HuH-7 (cell line): ENCODE results near the gene PPFIA4.

Source experiments
- DNase-seq: peaks from one replicate; pipeline ENCODE4 v3.0.0; 2011; ENCODE audit warnings: low spot score

PPFIA4 gene

DNA sequence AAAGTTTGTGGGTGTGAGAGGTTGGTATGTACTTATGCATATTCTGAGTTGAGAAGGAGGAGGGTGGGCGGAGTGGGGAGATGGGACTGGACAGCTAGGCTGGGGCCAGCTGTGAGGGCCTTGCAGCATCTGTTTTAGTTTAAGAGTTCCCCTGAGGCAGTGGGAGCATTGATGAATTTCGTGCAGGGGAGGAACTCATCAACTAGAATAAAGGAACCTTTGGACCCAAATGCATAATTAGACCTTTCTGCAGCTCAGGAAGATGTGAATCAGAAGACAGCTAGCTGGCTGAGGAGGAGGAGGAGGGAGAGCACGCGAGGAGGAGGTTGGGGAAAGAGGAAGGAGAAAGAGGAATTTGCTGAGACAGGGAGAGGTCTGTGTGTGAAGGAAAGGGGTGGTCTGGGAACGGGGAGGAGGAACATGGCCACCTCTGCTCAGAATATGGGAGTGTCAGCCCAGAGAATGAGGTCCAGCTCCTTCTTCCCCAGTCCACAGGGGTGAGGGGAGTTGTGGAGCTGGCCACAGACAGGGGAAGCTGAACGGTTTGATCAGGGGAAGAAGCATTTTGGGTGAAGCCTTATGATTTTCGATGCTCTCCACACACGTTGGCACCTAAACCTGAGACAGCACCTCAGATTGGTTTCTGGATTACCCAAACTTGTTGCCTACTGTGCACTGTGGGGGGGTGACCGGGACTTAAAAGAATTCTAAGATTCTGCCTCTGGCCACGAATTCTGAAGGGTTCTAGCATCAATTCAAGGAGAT lies 31.8 kb downstream of the PPFIA4 start:
- no peak for DNase-seq

DNA sequence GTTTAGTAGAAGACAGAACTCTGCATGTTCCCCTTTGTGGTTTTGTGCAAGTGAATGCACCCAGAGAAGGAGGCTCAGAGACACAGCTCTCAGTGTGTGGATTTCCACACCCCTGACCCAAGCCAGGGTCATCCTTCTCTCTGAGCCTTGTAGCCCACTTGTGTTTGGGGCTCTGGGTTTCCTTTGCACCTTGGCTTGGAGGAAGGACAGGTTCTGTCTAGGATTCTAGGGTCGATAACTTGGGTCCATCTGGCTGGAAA lies 32.3 kb downstream of the PPFIA4 start:
- no peak for DNase-seq

GRCh38 chr1:203059485-203059884 lies 33.2 kb downstream of the PPFIA4 start:
- DNase-seq: no peak

GRCh38 chr1:203060115-203060514 lies 33.8 kb downstream of the PPFIA4 start:
- DNase-seq: no peak

DNA sequence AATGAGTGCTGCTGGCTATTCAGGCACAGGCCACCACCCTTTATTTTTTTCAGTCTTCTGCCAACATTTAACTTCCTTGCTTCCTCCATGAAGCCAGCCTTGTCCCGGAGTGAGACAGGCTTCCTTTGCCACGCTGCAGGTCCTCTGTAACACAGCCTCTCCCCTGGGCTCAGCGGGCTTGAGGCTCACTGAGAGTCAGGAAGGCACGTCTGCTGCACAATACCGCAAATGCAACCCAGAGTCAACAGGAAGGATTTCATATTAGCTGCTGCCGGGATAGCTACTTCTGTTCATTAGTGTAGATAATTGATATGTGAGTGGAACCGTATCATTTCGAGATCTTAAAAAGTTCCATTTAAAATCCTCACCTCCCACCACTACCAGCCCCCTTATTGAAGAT lies 37.0 kb downstream of the PPFIA4 start:
- no peak for DNase-seq

DNA sequence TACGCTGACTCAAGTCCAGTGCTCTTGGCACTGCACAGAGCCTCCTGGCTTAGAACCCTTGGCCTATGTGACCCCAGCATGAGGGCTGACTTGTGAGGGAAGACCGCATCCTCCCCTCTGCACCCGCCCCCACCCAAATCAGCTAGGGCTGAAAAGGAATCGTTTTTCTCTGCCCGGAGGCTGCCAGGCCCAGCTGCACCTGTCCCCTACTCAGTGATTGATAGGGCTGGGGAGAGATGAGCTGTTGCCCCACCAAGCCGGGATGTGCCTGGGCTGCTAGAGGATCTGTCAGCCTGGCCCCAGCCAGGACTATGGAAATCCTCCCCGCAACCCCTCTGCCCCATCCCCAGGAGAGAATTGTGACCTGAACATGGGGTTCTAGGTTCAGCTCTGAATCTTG lies 38.9 kb downstream of the PPFIA4 start:
- DNase-seq: no peak

GRCh38 chr1:203065986-203066385 lies 39.7 kb downstream of the PPFIA4 start:
- no peak for DNase-seq

DNA sequence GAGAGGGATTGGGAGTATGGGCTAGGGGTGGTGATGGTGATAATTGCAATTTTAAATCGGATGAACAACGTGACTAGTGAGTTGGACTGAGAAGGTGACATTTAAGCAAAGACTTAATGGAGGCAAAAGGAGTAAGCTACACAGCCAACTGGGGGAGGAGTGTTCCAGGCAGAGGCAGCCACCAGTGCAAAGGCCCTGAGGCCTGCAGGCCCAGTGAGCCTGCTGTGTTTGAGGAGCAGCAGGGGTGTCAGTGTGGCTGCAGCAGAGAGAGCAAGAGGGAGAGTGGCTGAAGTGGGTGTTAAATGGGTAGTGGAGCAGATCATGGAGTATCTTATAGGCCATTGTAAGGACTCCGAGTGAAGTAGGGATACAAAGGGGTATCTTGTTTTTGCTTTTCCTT lies 40.7 kb downstream of the PPFIA4 start:
- DNase-seq: no peak

DNA sequence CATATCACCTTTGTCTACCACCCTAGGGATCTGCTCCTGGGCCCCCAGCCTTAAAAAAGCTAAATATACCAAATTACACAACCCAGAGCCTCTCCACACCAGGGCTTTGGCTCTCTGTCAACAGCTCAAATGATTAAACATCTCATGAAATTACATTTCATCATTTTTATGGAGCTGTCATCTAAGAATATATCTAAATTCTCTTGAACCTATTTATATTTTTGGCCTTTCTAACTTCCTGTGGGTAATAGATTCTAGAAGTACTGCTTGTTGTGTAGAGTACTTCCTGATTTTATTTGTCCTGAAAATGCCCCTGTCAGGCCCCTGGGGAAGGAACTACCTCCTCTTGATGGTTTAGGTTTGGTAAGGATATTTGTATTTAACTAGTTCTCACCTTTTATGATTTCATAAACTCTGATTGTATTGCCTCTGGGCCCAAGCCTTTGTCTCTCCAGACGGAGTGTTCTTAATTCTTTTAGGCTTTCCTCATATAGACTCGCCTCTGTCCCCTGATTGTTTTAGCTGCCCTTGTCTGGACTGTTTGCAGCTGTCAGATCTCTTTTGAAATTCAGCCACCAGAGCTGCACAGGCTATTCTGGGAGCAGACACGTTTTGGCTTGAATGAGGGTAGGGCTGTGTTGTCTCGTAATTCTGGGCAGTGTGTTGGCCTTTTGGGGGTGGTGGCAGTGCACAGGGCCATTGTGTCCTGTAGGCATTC lies 42.9 kb downstream of the PPFIA4 start:
- no peak for DNase-seq

- no peak for DNase-seq
Measured at GRCh38 chr1:203072002-203072602, 45.8 kb downstream of the PPFIA4 start.

DNA sequence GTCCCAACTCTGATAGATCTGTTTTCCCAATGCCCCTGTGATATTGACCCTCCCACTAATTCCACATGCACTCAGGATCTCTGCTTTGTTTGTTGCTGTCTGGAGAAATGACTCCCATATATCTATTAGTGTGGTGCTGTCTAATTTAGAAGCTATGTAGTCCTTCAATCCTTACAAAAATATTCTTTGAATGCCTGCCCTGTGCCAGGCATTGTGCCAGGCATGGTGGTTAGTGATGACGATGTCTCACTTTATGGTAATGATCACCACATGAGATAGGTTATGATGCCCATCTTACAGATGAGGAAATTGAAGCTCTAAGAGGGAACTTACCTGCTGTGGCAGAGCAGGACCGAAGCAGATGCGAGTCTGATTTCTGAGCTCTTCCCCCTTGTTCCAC lies 46.6 kb downstream of the PPFIA4 start:
- no peak for DNase-seq

DNA sequence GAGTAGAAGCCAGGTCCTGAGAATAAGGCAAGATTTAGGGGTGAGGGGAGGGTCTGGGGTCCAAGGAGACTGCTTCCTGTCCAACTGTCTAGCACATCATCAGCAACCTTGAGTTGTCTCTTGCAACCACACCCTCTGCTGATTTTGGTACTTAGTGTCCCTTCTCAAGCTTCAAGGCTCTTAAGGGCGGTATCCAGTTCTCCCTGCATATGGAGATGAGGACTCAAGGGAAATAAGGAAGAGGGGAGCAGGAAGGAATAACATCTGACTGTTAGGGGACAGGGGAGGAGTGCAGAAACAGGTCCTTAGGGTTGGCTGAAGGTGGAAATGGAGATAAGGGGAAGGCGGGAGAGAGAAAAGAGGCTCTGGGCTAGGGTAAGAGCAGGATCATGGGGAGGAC lies 47.2 kb downstream of the PPFIA4 start:
- DNase-seq: no peak

- DNase-seq: no peak
Measured at GRCh38 chr1:203074610-203075009, 48.3 kb downstream of the PPFIA4 start.

- no peak for DNase-seq
Measured at GRCh38 chr1:203075236-203076030, 49.1 kb downstream of the PPFIA4 start.

DNA sequence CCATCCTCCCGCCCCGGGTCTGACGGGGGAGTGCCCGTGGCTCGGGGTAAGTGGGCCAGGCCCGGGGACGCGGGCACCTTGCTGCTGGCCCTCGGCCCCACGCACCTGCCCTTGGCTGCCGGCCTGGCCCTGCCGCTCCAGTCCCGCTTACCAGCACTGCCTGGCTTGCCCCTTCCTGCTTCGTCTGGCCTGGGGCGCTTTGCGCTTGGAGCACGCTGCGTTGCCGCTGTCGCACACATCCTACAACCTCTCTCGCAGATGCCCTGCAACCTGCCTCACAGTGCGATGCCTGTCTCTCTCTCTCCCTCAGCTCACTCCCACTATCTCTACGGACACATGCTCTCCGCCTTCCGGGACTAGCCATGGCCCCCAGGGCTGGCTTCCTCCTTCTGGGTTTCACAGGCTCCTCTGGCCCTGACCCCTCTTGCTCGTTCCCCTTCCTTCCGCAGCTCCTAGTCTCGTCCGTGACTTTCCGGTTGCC lies 49.8 kb downstream of the PPFIA4 start:
- no peak for DNase-seq

DNA sequence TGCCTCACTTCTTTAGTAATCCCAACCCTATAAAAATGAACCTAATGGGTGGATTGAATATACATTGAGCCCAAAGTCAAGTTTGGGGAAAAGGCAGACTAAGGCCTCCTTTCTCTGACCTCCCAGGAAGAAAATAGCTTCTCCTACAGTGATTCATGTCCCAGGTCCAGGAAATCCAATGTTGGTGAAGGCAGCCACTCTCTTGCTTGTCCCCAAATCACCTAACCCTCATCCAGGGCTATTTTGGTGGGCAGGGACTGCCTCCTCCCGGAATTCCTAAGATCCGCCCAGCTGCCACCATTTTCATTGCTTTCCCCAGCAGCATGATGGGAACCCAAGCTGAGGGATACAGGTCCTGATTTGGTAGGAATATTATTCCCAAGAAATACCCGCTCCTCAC lies 51.1 kb downstream of the PPFIA4 start:
- DNase-seq: no peak

DNA sequence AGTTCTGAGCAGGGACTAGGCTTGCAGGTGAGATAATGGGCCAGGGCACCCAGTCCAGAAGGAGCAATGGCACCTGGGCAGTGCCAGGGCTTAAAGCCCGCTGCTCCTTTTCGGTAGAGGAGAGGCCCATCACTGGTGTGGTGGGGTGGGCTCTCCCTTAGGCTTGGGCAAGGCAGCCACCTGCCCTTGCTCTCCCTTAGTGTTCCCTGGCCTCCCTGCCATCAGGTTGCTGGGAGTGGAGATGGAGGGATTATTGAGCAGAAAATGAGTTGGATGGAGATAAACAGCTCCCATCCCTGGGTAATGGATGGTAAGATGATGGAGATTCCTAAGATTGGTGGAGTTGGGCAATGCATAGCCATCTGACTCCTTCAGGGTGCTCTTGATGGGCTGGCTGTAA lies 51.7 kb downstream of the PPFIA4 start:
- no peak for DNase-seq

DNA sequence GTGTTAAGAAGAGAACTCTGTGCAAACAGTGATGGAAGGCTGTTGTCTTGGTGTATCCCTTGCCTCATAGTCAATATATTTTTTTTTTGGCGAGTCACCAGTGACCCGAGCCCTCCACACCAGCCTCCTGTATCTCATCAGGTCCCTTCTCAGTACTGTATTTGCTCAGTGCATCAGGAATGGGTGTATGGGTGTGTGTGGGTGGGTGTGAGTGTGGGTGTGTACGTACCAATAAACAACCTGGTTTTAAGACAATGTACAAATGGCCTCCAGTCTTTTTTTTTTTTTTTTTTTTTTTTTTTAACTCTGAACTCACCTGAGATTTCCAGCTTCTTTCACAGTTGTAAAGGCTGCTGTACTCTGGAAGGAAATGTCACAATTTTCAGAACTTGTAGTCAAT lies 52.2 kb downstream of the PPFIA4 start:
- DNase-seq: no peak

- no peak for DNase-seq
Measured at GRCh38 chr1:203080456-203080855, 54.2 kb downstream of the PPFIA4 start.

GRCh38 chr1:203081465-203082230 lies 55.4 kb downstream of the PPFIA4 start:
- no peak for DNase-seq

- no peak for DNase-seq
Measured at GRCh38 chr1:203082231-203082505, 55.9 kb downstream of the PPFIA4 start.
